Hepatic stellate cell (primary cell): ENCODE data around the gene SERPINB10.

Experiments
- DNase-seq: peaks from one replicate; pipeline ENCODE4 v3.0.0; 2011; ENCODE audit warnings: low spot score

Gene SERPINB10

GRCh38 chr18:63949068-63949737 is 41.4 kb downstream of the SERPINB10 start, which contains the start of gene HMSD:
HMSD (plus strand) TSS chr18:63949301; CDS start chr18:63953456, 4,155 bp downstream.
- DNase-seq, result peak; percentile 14

GRCh38 chr18:63951302-63951705 is 43.5 kb downstream of the SERPINB10 start:
- DNase-seq, result peak; percentile 14

GRCh38 chr18:63953811-63954210 is 46.1 kb downstream of the SERPINB10 start:
- DNase-seq, result no peak

GRCh38 chr18:63956755-63957154 is 49.0 kb downstream of the SERPINB10 start:
- no peak for DNase-seq

- no peak for DNase-seq
These were observed 53.1 kb downstream of the SERPINB10 start for GRCh38 chr18:63960891-63961290.

GRCh38 chr18:63961435-63961980 is 53.8 kb downstream of the SERPINB10 start:
- DNase-seq, result no peak

- no peak for DNase-seq
These were observed 54.4 kb downstream of the SERPINB10 start for GRCh38 chr18:63962137-63962536.

GRCh38 chr18:63963615-63964256 is 56.0 kb downstream of the SERPINB10 start:
- DNase-seq, result peak; percentile 27

- no peak for DNase-seq
These were observed 57.1 kb downstream of the SERPINB10 start for GRCh38 chr18:63964908-63965307.

- DNase-seq, result no peak
These were observed 58.1 kb downstream of the SERPINB10 start for GRCh38 chr18:63965716-63966330.

GRCh38 chr18:63969942-63970808 is 62.4 kb downstream of the SERPINB10 start, which contains the start of gene SERPINB8:
SERPINB8 (plus strand) TSS chr18:63970081; CDS start chr18:63978309, 8,228 bp downstream.
- DNase-seq, result peak; percentile 91

GRCh38 chr18:63970809-63971205 is 63.0 kb downstream of the SERPINB10 start:
- peak; percentile 11 for DNase-seq

GRCh38 chr18:63971320-63972001 is 63.7 kb downstream of the SERPINB10 start:
- DNase-seq, result no peak

GRCh38 chr18:63972002-63972376 is 64.2 kb downstream of the SERPINB10 start:
- no peak for DNase-seq

GRCh38 chr18:63974991-63975390 is 67.2 kb downstream of the SERPINB10 start:
- DNase-seq, result no peak

- DNase-seq, result no peak
These were observed 67.9 kb downstream of the SERPINB10 start for GRCh38 chr18:63975628-63976027.

- no peak for DNase-seq
These were observed 69.3 kb downstream of the SERPINB10 start for GRCh38 chr18:63977040-63977439.

- DNase-seq, result peak; percentile 55
These were observed 71.7 kb downstream of the SERPINB10 start for GRCh38 chr18:63979409-63979920.

- DNase-seq, result no peak
These were observed 72.3 kb downstream of the SERPINB10 start for GRCh38 chr18:63980027-63980426.

GRCh38 chr18:63980896-63981460 is 73.2 kb downstream of the SERPINB10 start:
- no peak for DNase-seq

- DNase-seq, result no peak
These were observed 74.0 kb downstream of the SERPINB10 start for GRCh38 chr18:63981719-63982118.
